Panc1 (cell line): ENCODE data around the gene FLII. TPM values are rescaled to one million over a fixed set of nuclear protein-coding genes. Genes with fewer than 3 reads are reported as not detected.

ENCODE experiments used
- ATAC-seq: fragments of 200-7000 bp; cut with Tn5 transposase; 2 replicates; pipeline ENCODE4 v1.9.1; 2020; ENCODE audit warnings: mild to moderate bottlenecking, moderate library complexity
- BruUV-seq: library from RNA; stranded (reverse); fragments of 400-500 nt; replicated peaks from 2 replicates; lab custom pipeline; 2021; lab: Mats Ljungman, UMichigan
- CTCF ChIA-PET: fragments of 300-600 bp; sonication (Branson Sonifier 250); formaldehyde crosslinking; loops from one replicate; lab custom pipeline; 2022; ENCODE audit warnings: antibody characterized with exemption; lab: Charles Lee
- POLR2A ChIA-PET: fragments of 300-600 bp; sonication (Branson Sonifier 250); formaldehyde crosslinking; loops from one replicate; lab custom pipeline; 2022; ENCODE audit warnings: antibody characterized with exemption; lab: Charles Lee
- DNase-seq: peaks from one replicate; pipeline ENCODE4 v3.0.0-alpha.2; 2010; ENCODE audit warnings: low read depth, low spot score
- H3K27ac ChIP-seq: 2 replicates; pipeline ENCODE4 v1.5.1; 2011; ENCODE audit warnings: mild to moderate bottlenecking, low read length, inconsistent platforms
- H3K27me3 ChIP-seq: fragments of 200-500 bp; sonication (Bioruptor generic); 2 replicates; pipeline ENCODE4 v1.6.0; 2014; ENCODE audit warnings: low read length, inconsistent platforms; ENCODE audit not compliant: control insufficient read depth, insufficient read depth
- H3K36me3 ChIP-seq: fragments of 200-500 bp; sonication (Bioruptor generic); 2 replicates; pipeline ENCODE4 v1.5.1; 2014; ENCODE audit warnings: inconsistent platforms, mild to moderate bottlenecking, low read length, moderate library complexity; ENCODE audit not compliant: control insufficient read depth, insufficient read depth
- H3K4me1 ChIP-seq: 2 replicates; pipeline ENCODE4 v1.5.1; 2011; ENCODE audit warnings: inconsistent platforms, mild to moderate bottlenecking, low read length, moderate library complexity; ENCODE audit not compliant: control insufficient read depth, insufficient read depth
- H3K4me3 ChIP-seq, 2 experiments: 2 replicates each; pipeline ENCODE4 v1.5.1; 2011 to 2012; ENCODE audit warnings: low read depth in 2 of 2, low read length in 2 of 2, mild to moderate bottlenecking in 2 of 2, inconsistent platforms in 1 of 2, moderate library complexity in 1 of 2
- H3K9me3 ChIP-seq: fragments of 200-500 bp; sonication (Bioruptor generic); 2 replicates; pipeline ENCODE4 v1.5.1; 2014; ENCODE audit warnings: low read depth, mild to moderate bottlenecking, inconsistent platforms, low read length, moderate library complexity; ENCODE audit not compliant: control insufficient read depth, insufficient read depth
- POLR2AphosphoS5 ChIP-seq: IDR thresholded peaks from 2 replicates; pipeline ENCODE4 v1.6.1; 2012; ENCODE audit warnings: mild to moderate bottlenecking, low read depth, low read length, moderate library complexity
- SIN3A ChIP-seq: IDR thresholded peaks from 2 replicates; pipeline ENCODE4 v1.6.1; 2012; ENCODE audit warnings: low read depth, mild to moderate bottlenecking, low read length, moderate library complexity, borderline replicate concordance; ENCODE audit not compliant: insufficient read depth
- TCF7L2 ChIP-seq: IDR thresholded peaks from 2 replicates; pipeline ENCODE4 v1.6.1; 2011; ENCODE audit warnings: mild to moderate bottlenecking, low read depth, low read length, inconsistent platforms
- in situ Hi-C: cut with HindIII; loops from 2 replicates; pipeline ENCODE4 v1.10.0; 2016; ENCODE audit warnings: low sequenced_read_pairs, low pct_unique_long_range_greater_than_20kb
- intact Hi-C: fragments of 100-400 bp; cut with micrococcal nuclease; formaldehyde crosslinking; loops from one replicate; pipeline ENCODE4 v1.10.0; 2022; ENCODE audit not compliant: unreplicated experiment
- total RNA-seq: library from RNA; stranded (reverse); gene quantifications from one replicate; pipeline ENCODE4 v1.2.1, GENCODE V29; 2021; ENCODE audit not compliant: unreplicated experiment
- TF ChIP-seq, protein P1 (sequence below), 2 experiments: IDR thresholded peaks; 2 replicates each; pipeline ENCODE4 v1.6.1; 2011 to 2012; ENCODE audit warnings: low read depth in 2 of 2, control low read depth in 1 of 2, low read length in 1 of 2, mild to moderate bottlenecking in 1 of 2, moderate library complexity in 1 of 2; ENCODE audit not compliant: insufficient read depth in 1 of 2
- TF ChIP-seq, protein P2 (sequence below): fragments of 450-650 bp; IDR thresholded peaks from 2 replicates; pipeline ENCODE4 v1.5.1; 2017; ENCODE audit warnings: mild to moderate bottlenecking

FLII gene
- total RNA-seq, 1 experiment from 2014 or later = 207 TPM

DNA sequence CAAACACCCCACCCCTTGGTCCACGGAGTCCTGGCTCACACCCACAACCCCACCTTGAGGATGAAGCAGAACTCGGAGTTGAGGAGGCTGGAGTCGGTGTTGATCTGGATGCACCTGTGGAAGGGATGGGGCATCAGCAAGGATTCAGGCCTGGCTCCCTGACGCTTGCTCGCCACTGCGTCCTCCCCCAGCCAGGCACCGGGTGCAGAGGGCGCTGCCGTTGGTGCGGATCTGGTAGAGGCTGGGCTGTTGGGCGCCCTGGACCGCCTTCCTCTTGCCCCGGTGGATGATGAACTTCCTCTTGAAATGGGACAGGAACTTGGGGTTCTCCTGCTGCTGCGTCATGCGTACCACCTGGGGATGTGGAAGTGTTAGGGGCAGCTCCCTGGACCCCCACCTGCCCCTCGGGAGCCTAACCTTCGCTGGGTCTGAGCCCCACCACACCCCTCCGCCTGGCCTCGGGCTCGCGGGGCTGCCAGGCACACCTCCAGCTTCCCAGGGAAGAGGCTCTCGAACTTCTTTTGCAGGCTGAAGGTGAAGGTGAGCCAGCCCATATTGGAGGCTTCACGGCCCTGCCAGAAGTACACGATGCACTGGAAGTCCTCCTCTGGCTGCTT is 12.3 kb downstream of the FLII start:
- Histone ChIP-seq H3K9me3 (no peaks in the 10 kb centered on the region), H3K4me3 (no peak overlapping the region), H3K27me3 (no peaks in the 10 kb centered on the region), H3K36me3 (no peaks in the 10 kb centered on the region; the same call in 1 of the 2 replicates), H3K4me1 (no peaks in the 10 kb centered on the region), H3K27ac (no peak overlapping the region)
- ChIA-PET POLR2A (no interaction called here), CTCF (no interaction called here)
- ATAC-seq (no peak), DNase-seq (no peak)
- TF ChIP-seq POLR2AphosphoS5 = no peak
- no peak for TF ChIP-seq TCF7L2
- TF ChIP-seq, protein P1, sequence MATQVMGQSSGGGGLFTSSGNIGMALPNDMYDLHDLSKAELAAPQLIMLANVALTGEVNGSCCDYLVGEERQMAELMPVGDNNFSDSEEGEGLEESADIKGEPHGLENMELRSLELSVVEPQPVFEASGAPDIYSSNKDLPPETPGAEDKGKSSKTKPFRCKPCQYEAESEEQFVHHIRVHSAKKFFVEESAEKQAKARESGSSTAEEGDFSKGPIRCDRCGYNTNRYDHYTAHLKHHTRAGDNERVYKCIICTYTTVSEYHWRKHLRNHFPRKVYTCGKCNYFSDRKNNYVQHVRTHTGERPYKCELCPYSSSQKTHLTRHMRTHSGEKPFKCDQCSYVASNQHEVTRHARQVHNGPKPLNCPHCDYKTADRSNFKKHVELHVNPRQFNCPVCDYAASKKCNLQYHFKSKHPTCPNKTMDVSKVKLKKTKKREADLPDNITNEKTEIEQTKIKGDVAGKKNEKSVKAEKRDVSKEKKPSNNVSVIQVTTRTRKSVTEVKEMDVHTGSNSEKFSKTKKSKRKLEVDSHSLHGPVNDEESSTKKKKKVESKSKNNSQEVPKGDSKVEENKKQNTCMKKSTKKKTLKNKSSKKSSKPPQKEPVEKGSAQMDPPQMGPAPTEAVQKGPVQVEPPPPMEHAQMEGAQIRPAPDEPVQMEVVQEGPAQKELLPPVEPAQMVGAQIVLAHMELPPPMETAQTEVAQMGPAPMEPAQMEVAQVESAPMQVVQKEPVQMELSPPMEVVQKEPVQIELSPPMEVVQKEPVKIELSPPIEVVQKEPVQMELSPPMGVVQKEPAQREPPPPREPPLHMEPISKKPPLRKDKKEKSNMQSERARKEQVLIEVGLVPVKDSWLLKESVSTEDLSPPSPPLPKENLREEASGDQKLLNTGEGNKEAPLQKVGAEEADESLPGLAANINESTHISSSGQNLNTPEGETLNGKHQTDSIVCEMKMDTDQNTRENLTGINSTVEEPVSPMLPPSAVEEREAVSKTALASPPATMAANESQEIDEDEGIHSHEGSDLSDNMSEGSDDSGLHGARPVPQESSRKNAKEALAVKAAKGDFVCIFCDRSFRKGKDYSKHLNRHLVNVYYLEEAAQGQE (IDR thresholded peaks at IDR 0.05; ENCODE audit: insufficient read depth in 1 of 2, low read depth in 2 of 2, low read length in 1 of 2) = no peak
- TF ChIP-seq, protein P2, sequence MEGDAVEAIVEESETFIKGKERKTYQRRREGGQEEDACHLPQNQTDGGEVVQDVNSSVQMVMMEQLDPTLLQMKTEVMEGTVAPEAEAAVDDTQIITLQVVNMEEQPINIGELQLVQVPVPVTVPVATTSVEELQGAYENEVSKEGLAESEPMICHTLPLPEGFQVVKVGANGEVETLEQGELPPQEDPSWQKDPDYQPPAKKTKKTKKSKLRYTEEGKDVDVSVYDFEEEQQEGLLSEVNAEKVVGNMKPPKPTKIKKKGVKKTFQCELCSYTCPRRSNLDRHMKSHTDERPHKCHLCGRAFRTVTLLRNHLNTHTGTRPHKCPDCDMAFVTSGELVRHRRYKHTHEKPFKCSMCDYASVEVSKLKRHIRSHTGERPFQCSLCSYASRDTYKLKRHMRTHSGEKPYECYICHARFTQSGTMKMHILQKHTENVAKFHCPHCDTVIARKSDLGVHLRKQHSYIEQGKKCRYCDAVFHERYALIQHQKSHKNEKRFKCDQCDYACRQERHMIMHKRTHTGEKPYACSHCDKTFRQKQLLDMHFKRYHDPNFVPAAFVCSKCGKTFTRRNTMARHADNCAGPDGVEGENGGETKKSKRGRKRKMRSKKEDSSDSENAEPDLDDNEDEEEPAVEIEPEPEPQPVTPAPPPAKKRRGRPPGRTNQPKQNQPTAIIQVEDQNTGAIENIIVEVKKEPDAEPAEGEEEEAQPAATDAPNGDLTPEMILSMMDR = no peak
- TF ChIP-seq SIN3A = no peak
- in situ Hi-C loops = no loop called here
- no TSS peak for BruUV-seq
- intact Hi-C loops = no loop called here

DNA sequence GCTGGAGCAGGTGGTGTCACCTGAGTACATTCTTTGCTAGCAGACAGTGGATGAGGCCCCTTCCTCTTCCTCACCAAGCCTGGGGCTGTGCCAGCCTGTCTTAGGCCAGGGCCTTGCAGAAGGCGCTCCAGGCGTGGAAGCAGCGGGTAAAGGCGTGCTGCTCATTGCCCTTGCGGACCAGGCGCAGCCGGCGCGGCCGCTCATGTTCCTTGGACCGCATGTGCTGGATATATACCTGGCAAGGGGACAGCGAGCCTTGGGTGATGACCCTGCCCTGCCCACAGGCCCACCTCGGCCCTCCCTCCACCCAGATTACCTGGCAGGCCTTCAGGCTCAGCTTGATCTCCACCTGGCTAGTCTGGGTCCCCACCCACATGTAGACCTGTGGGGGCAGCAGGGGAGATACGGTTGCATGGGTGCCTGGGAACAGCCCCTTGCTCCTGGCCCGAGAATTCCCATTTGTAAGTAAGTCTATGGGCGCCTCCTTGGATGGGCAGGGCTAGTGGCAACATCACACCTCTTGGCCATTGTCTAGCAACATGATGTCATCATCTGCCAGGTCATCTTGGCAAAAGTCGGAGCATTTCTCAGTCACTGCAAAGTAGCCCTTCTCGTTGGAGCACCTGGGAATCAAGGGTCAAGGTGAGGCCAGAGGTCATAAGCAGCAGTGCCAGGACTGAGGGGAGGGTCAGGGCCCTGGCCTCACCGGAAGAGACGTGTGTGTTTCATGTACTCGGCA is 13.3 kb downstream of the FLII start:
- H3K27me3 ChIP-seq = no peaks in the 10 kb centered on the region
- TF ChIP-seq, protein P1 (IDR thresholded peaks at IDR 0.05; ENCODE audit: insufficient read depth in 1 of 2, low read depth in 2 of 2, low read length in 1 of 2) = no peak
- TF ChIP-seq, protein P2 = no peak
- no peak for TF ChIP-seq POLR2AphosphoS5
- no peak for TF ChIP-seq TCF7L2
- no peak for TF ChIP-seq SIN3A
- intact Hi-C loops (no loop called here), in situ Hi-C loops (no loop called here)
- H3K36me3 ChIP-seq = no peaks in the 10 kb centered on the region; the same call in 1 of the 2 replicates
- ATAC-seq (no peak), DNase-seq (no peak)
- no peak overlapping the region for H3K27ac ChIP-seq
- H3K9me3 ChIP-seq = no peaks in the 10 kb centered on the region
- no peaks in the 10 kb centered on the region for H3K4me1 ChIP-seq
- ChIA-PET CTCF (no interaction called here), POLR2A (no interaction called here)
- no peak overlapping the region for H3K4me3 ChIP-seq
- TSS peak; percentile 90 for BruUV-seq
